ENCODE data around the gene PGAP1. TPM values are rescaled to one million over a fixed set of nuclear protein-coding genes. Genes with fewer than 3 reads are reported as not detected.

The PGAP1 gene
- total RNA-seq, 1 donor from 2014 or later = 6.1 TPM

DNA sequence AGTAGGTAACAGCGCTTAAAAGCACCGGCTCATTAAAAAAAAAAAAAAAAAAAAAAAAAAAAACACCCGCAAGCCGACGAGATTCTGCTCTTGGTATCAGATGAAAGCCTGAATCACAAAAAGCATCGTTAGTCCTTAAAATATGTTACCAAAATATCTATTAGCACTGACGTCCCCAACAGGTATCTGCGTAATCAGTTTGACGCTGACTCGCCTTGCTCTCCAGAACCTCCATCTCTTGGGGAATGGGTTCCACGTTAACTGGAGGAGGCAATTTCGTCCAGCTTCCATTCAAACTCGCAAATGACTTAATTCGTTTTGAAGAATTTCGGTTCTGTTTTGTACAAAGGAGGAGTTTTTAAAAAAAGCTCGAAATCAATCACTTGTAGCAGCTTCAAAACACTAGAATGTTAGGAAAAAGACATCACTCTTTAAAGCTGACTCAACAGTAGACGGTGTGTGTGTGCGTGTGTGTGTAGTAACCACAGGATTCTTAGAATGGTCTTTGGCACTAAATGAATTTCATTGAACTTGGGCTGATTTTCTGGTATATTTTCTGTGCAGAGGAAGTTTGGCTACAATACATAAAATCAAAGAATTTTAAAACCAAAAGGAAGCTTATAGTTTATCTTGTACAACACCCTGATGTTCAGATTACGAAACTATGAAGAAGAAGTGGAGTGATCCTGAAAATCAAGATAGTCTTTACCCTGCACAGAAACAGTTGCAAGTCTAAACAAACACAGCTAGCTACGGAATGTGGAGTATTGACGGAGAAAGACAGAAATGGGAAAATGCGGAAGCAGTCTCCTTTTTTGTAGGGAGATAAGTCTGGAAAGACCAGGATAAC, 1.1 kb upstream of the PGAP1 start:
- H3K36me3 ChIP-seq (ENCODE audit: control insufficient read depth, insufficient read depth, low read length) = no peaks in the 10 kb centered on the region
- TF ChIP-seq, protein P1, sequence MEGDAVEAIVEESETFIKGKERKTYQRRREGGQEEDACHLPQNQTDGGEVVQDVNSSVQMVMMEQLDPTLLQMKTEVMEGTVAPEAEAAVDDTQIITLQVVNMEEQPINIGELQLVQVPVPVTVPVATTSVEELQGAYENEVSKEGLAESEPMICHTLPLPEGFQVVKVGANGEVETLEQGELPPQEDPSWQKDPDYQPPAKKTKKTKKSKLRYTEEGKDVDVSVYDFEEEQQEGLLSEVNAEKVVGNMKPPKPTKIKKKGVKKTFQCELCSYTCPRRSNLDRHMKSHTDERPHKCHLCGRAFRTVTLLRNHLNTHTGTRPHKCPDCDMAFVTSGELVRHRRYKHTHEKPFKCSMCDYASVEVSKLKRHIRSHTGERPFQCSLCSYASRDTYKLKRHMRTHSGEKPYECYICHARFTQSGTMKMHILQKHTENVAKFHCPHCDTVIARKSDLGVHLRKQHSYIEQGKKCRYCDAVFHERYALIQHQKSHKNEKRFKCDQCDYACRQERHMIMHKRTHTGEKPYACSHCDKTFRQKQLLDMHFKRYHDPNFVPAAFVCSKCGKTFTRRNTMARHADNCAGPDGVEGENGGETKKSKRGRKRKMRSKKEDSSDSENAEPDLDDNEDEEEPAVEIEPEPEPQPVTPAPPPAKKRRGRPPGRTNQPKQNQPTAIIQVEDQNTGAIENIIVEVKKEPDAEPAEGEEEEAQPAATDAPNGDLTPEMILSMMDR (IDR thresholded peaks at IDR 0.05; ENCODE audit: insufficient read depth, low read length, severe bottlenecking) = no peak
- H3K4me3 ChIP-seq (ENCODE audit: low read depth, low read length) = peak overlapping the region; percentile 58
- H3K27me3 ChIP-seq (ENCODE audit: control insufficient read depth, insufficient read depth, low read length) = no peaks in the 10 kb centered on the region
- FAIRE-seq (no peak), DNase-seq (ENCODE audit: low read depth) (peak; percentile 87)

DNA sequence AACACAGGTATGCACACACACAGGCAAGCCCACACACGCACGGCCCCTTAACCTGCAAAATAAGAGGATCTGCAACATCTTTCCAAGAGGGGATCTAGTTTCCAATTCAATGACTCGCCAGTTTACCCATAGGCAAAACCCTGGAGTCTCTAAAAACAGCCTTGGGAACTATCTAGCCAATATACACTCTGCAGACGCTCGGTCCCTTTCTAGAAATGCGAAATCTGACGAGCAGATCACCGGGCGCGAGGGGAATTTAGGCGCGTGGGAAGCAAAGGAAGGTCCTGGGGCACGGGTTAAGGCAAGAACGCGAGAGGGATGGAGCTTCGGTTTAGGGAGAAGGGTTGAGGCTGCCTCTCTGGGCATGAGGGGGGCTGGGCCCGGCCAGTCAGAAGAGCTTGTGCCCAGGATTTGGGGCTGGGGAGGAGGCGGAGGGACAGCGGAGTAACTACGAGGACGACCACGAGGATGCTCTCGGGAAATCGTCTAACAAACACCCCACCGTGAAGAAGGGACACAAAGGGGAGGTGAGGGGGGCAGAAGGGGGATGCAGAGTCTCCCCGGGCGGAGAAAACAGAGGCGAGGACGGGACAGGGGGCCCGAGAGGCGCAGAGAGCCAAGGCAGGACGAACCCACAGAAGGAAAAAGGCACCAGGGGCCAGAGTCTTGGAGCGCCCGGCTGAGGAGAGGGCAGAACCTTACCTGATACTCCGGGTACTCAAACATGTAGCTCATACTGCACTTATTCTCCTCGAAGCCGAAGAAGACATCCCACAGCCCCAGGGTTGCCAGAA, 542 bp downstream of the PGAP1 start:
- TF ChIP-seq, protein P1 (IDR thresholded peaks at IDR 0.05; ENCODE audit: insufficient read depth, low read length, severe bottlenecking) = no peak
- FAIRE-seq = no peak
- Histone ChIP-seq H3K4me3 (ENCODE audit: low read depth, low read length) (peak overlapping the region; percentile 58), H3K27me3 (ENCODE audit: control insufficient read depth, insufficient read depth, low read length) (no peaks in the 10 kb centered on the region), H3K36me3 (ENCODE audit: control insufficient read depth, insufficient read depth, low read length) (no peaks in the 10 kb centered on the region)
- peak; percentile 84 for DNase-seq (ENCODE audit: low read depth)

DNA sequence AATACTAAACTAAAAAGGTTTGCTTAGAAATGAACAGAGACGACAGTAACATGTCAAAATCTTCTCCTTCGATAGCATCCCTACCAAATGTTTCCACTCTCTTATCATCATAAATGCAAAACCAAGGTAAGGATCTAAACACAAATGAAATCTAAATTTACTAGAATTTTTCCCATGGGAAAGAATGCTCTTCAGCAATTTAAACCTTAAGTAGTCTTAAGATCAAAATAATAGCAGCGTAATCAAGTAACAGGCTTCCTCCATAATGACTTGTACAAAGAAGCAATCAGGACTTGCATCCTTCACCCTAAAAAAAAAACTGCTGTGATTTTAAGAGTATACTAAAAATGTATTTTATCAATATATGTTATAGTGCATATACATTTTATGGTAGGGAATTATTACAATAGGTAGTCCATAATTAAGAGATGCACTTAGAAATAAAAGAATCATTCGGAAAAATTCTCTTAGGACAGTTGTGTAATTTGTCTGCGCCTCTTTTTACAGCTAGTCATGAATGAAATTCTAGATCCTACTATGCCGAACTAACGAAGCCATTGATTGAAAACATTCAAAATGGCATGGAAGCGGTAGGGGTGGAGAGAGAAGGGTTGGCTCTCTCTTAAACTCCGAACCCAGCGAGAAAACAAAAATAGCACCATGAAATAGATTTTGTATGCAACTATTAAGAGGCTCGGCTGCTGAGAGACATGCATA, 1.3 kb downstream of the PGAP1 start:
- H3K4me3 ChIP-seq (ENCODE audit: low read depth, low read length) = peak overlapping the region; percentile 58
- TF ChIP-seq, protein P1 (IDR thresholded peaks at IDR 0.05; ENCODE audit: insufficient read depth, low read length, severe bottlenecking) = no peak
- FAIRE-seq (no peak), DNase-seq (ENCODE audit: low read depth) (no peak)
- H3K27me3 ChIP-seq (ENCODE audit: control insufficient read depth, insufficient read depth, low read length) = no peaks in the 10 kb centered on the region
- H3K36me3 ChIP-seq (ENCODE audit: control insufficient read depth, insufficient read depth, low read length) = no peaks in the 10 kb centered on the region

GRCh38 chr2:196924051-196924450, 2.5 kb downstream of the PGAP1 start:
- FAIRE-seq (no peak), DNase-seq (ENCODE audit: low read depth) (no peak)
- no peak overlapping the region for H3K4me3 ChIP-seq (ENCODE audit: low read depth, low read length)
- H3K27me3 ChIP-seq (ENCODE audit: control insufficient read depth, insufficient read depth, low read length) = no peaks in the 10 kb centered on the region
- TF ChIP-seq, protein P1 (IDR thresholded peaks at IDR 0.05; ENCODE audit: insufficient read depth, low read length, severe bottlenecking) = no peak
- H3K36me3 ChIP-seq (ENCODE audit: control insufficient read depth, insufficient read depth, low read length) = peaks cover 1% of the 10 kb centered on the region

DNA sequence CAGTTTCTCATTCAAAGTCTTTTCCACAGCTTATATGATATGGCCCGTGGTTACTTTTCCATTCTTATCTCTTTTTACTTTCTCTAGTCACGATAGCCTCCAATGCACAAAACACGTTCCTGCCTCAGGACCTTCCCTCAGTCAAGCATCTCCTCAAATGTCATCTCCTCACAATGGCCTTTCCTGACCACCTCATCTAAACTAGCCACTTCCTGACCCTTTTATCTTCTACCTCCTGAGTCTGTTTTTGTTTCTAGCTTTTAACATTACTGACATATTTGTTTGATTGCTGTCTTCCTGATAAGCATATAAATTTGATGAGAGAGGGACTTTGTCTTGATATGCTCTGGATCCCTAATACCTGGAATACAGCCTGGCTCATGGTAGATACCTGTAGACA, 7.6 kb downstream of the PGAP1 start:
- Histone ChIP-seq H3K36me3 (ENCODE audit: control insufficient read depth, insufficient read depth, low read length) (peaks cover 4% of the 10 kb centered on the region), H3K27me3 (ENCODE audit: control insufficient read depth, insufficient read depth, low read length) (no peaks in the 10 kb centered on the region), H3K4me3 (ENCODE audit: low read depth, low read length) (no peak overlapping the region)
- TF ChIP-seq, protein P1 (IDR thresholded peaks at IDR 0.05; ENCODE audit: insufficient read depth, low read length, severe bottlenecking) = no peak
- FAIRE-seq = no peak
- DNase-seq (ENCODE audit: low read depth) = no peak

All from bronchial epithelial cell (primary cell).